Measurements from ENCODE around the gene RBM38. TPM values are rescaled to one million over a fixed set of nuclear protein-coding genes. Genes with fewer than 3 reads are reported as not detected.

The RBM38 gene
- total and polyA plus RNA-seq, 9 of the 15 experiments (the other 6 are each of a cell fraction or from before 2014, with no cell fraction given): 0.28 to 82.4 (median 33.2) TPM

- TF ChIP-seq MTA1 (IDR thresholded peaks at IDR 0.05; ENCODE audit: borderline replicate concordance): no peak
- TF ChIP-seq ZNF551 (CRISPR knock-in tag; IDR thresholded peaks at IDR 0.05): no peak
- no peak for TF ChIP-seq JUNB (CRISPR knock-in tag; conservative IDR thresholded peaks at IDR 0.05)
- peak; percentile 32; the same call in 1 of the 2 replicates for TF ChIP-seq JUND (IDR thresholded peaks at IDR 0.05; ENCODE audit: borderline replicate concordance, low read depth, low read length)
- no peak; the same call in 2 of the 3 replicates for TF ChIP-seq JUND (tag; IDR thresholded peaks at IDR 0.05; ENCODE audit: borderline replicate concordance, low read depth, low read length)
- no peak for TF ChIP-seq ZNF609 (CRISPR knock-in tag; IDR thresholded peaks at IDR 0.05; ENCODE audit: borderline replicate concordance)
- TF ChIP-seq HOMEZ (CRISPR knock-in tag; IDR thresholded peaks at IDR 0.05): no peak
- no peak for TF ChIP-seq SMARCC2 (IDR thresholded peaks at IDR 0.05; ENCODE audit: low read depth)
- TF ChIP-seq CEBPZ (IDR thresholded peaks at IDR 0.05; ENCODE audit: borderline replicate concordance, low read depth, low read length): no peak
- no peak for TF ChIP-seq TRIM25 (IDR thresholded peaks at IDR 0.05; ENCODE audit: borderline replicate concordance)
- TF ChIP-seq CCAR2 (IDR thresholded peaks at IDR 0.05; ENCODE audit: low read depth, low read length): no peak
- TF ChIP-seq ZBTB5 (IDR thresholded peaks at IDR 0.05): no peak
- no peak for TF ChIP-seq ZNF12 (CRISPR knock-in tag; IDR thresholded peaks at IDR 0.05)
These were observed 21.3 kb downstream of the RBM38 start (continued) for GRCh38 chr20:57412347-57413029.
